Inflammatory macrophage treated with lipopolysaccharide for 1 hour (primary cell): ENCODE measurements around the gene WIPF1.
A peak's percentile ranks its signal among the peaks of the same experiment; 100 is the strongest.

ENCODE experiments used
- DNase-seq, 2 donors: peaks; one replicate each; pipeline ENCODE4 v3.0.0-alpha.2; 2020 to 2022

Gene WIPF1

GRCh38 chr2:174535757-174536703, 61.6 kb downstream of the WIPF1 start:
- no peak for DNase-seq

DNA sequence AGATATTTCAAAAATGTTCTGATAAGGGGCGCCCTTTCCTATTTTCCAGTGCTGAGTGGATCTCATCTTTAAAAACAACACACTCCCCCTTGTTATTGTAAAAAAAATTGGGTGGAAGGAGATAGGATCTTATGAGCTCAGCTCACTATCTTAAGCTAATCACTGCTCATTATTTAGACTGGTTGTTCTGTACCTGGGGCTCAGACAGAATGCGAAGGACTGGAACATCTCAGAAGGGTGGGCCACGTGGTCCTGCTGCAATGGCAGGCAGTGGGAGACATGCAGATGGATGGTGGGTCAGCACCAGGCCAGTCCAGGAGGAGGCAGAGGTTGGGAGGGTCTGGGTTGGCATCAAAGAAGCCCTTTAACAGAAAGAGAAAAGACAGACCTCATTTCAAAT, 62.5 kb downstream of the WIPF1 start:
- DNase-seq: no peak

GRCh38 chr2:174529916-174530315, 67.7 kb downstream of the WIPF1 start:
- no peak for DNase-seq

DNA sequence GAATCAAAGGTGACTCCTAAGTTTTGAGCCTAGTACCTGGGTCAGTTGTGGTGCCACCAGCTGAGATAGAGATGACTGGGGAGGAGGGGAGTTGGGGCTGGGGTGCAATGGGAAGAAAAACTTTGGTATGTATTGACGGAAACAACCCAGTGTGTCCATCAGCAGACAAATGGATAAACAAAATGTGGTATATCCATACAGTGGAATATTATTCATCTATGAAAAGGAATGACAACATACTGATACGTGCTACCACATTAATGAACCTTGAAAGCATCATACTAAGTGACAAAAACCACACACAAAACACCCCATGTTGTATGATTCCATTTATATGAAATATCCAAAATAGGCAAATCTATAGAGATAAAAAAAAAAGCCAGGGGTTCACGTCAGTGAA, 69.6 kb downstream of the WIPF1 start:
- no peak for DNase-seq

- DNase-seq: no peak
These were observed 70.4 kb downstream of the WIPF1 start for GRCh38 chr2:174527101-174527721.

GRCh38 chr2:174524527-174524926, 73.1 kb downstream of the WIPF1 start:
- peak; percentile 80 to 85 for DNase-seq

DNA sequence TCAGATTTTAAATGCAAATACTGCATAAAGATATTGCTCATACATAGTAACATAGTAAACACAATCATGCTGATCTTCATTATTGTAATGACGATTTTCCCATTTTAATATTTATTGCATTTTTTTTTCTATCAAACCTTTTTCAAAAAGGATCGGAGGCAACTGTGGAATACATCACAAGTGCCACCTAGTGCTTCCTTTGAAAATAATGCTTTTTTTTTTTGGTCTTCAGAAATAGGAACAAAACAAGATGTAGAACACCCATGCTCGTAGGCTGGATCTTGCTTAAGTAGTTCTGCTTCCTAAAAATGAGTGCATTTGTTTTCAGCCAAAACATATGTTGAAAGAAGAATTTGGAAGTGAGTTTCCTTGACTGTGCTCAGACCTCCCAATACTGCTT, 75.1 kb downstream of the WIPF1 start:
- peak; percentile 75 to 84 for DNase-seq

DNA sequence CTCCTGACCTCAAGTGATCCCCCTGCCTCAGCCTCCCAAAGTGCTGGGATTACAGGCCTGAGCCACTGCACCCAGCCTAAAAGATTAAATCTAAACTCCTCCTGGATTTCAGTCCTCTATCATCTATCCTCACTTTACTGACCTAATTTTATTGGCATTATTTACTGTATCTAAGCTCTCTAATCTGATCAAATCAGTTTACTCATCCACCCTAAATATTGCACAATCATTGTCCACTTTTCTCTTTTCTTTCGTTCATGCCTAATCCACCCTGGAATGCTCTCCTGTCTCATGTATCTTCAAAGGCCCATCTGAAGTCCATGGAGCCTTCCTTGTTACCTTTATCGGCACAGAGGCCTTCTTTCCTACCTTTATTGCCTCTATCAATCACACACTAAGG, 79.2 kb downstream of the WIPF1 start:
- DNase-seq: no peak

DNA sequence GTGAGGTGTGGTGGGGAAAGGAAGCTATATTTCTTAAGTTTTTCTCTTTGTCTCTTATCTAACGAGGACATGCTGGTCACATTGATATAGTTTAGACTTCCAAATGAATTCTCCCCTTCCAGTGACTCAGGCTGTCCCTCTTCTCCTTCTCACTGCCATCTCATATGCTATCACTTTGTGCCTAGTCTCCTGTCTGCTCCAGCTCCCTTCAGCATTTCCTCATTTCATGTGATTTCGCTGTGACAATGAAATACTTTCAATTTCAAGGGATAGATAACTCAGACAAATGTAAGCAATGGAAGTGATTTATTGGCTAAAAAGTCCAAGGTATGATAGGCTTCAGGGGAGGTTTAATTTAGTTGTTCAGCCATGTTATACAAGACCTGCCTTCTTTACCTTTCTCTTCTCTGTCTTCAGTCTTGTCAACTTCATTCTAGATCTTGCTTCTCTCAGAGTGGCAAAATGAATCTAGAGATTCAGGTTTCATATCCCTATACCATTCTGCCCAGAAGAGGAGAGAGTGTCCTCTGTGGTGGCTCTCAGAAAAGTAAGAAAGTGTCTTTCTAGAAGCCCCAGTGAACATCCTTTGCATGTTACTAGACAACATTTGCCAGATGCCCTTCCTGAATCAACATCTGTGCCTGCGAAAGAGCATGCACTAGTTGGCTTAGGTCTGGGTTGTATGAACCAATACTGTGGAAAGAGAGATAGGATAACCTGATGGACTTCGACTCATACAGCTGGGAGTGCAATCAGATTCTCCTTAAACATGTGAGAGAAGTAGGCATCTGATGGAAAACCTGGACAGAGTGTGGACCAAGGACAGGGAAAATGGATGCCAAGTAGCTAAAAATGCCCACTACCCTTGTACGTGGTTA, 80.9 kb downstream of the WIPF1 start:
- DNase-seq: peak; percentile 34 to 43

- no peak for DNase-seq
These were observed 85.3 kb downstream of the WIPF1 start for GRCh38 chr2:174512345-174512744.

DNA sequence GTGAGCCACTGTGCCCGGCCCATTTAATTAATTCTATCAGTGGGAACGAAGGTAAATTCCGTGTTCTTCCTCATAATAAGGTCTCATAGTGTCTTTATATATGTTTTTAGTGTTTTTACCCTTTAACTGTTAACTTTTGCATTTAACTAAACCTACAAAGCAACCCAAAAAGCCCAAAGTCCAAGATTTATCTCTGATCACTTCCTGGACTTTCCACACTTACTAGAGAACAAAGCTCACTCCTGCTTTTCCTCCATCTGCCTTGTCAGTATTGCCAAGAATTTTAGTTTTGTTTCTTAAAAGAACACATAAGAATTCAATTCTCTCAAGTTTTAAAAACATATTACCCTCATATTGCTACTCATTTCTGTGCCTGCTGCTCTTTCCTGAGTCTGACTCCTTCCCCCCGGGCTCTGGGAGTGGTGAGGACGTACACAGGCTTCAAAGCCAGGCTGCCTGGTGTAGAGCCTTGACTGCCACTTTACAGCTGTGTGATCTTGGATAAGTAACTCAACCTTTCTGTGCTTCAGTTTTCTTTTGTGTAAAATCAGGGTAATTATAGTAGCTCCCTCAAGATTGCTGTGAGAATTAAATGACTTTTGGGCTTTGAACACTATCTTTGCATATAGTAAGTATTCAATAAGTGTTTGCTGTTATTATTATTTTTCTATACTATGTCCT, 85.9 kb downstream of the WIPF1 start:
- DNase-seq: no peak

DNA sequence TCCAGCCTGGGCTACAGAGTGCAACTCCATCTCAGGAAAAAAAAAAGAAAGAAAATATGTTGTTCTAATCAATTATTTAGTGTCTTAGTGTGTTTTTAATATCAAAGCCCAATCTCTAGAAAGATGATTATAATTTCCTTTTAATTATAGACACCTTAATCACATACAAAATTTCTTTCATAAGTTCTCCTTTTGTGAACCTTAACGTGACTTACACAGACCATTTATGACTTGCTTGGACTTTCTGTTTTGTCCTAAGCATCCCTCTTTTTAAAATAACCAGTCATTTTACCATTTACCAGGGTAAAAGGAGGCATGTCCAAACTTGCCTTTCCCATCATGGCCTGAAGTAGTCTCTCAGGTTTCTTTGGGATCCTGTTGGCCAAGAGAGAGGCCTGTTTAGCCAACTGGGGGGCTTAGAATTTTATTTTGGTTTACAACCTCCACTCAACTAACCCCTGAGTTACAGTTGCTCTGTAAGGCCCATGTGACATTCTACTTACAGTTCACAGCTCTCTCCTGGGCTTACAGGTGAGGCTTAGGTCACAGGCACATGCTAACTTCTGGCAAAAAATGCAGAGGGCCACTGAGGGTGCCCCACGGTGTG, 86.9 kb downstream of the WIPF1 start:
- DNase-seq: no peak
